PC-3 (cell line): ENCODE measurements around the gene AKR1C1. TPM values are rescaled to one million over a fixed set of nuclear protein-coding genes. Genes with fewer than 3 reads are reported as not detected.
"Not testable (repeated sequence)": the region's sequence is repeated elsewhere in the genome, so short reads cannot be mapped to it uniquely, and the experiment has no call there.

Experiments
- ATAC-seq: fragments of 200-7000 bp; cut with Tn5 transposase; 2 replicates; pipeline ENCODE4 v1.9.1; 2020; ENCODE audit warnings: mild to moderate bottlenecking, moderate library complexity
- BruUV-seq: library from RNA; stranded (reverse); fragments of 400-500 nt; replicated peaks from 2 replicates; lab custom pipeline; 2021; lab: Mats Ljungman, UMichigan
- CTCF ChIA-PET: fragments of 300-600 bp; sonication (Branson Sonifier 250); formaldehyde crosslinking; loops from one replicate; lab custom pipeline; 2022; ENCODE audit warnings: antibody characterized with exemption; lab: Charles Lee
- POLR2A ChIA-PET: fragments of 300-600 bp; sonication (Branson Sonifier 250); formaldehyde crosslinking; loops from one replicate; lab custom pipeline; 2022; ENCODE audit warnings: antibody characterized with exemption; ENCODE audit not compliant: unreplicated experiment; lab: Charles Lee
- DNase-seq: peaks from one replicate; pipeline ENCODE4 v3.0.0-alpha.2; 2015
- H2AFZ ChIP-seq: fragments of 300-600 bp; sonication (generic); 2 replicates; pipeline ENCODE4 v1.6.0; 2016; ENCODE audit warnings: antibody characterized with exemption, low read length
- H3F3A ChIP-seq: fragments of 300-600 bp; sonication (generic); one replicate; pipeline ENCODE4 v1.6.0; 2017; ENCODE audit warnings: antibody characterized with exemption, low read length, control low read depth, mild to moderate bottlenecking; ENCODE audit not compliant: unreplicated experiment
- H3K27ac ChIP-seq: fragments of 300-600 bp; sonication (generic); 2 replicates; pipeline ENCODE4 v1.5.1; 2016; ENCODE audit warnings: mild to moderate bottlenecking, low read length
- H3K27me3 ChIP-seq: fragments of 300-600 bp; sonication (generic); 2 replicates; pipeline ENCODE4 v1.6.1; 2016; ENCODE audit warnings: low read length, mixed read lengths
- H3K36me3 ChIP-seq: fragments of 300-600 bp; sonication (generic); 2 replicates; pipeline ENCODE4 v1.6.1; 2016; ENCODE audit warnings: low read depth, mixed run types, low read length, mixed read lengths
- H3K4me1 ChIP-seq: fragments of 300-600 bp; sonication (generic); 2 replicates; pipeline ENCODE4 v1.5.1; 2016; ENCODE audit warnings: low read length; ENCODE audit not compliant: insufficient read depth
- H3K4me2 ChIP-seq: fragments of 300-600 bp; sonication (generic); 2 replicates; pipeline ENCODE4 v1.6.0; 2016; ENCODE audit warnings: low read length
- H3K4me3 ChIP-seq: fragments of 300-600 bp; sonication (generic); 2 replicates; pipeline ENCODE4 v1.5.1; 2016; ENCODE audit warnings: mild to moderate bottlenecking, low read length, mixed read lengths
- H3K79me2 ChIP-seq: fragments of 300-600 bp; sonication (generic); 2 replicates; pipeline ENCODE4 v1.6.1; 2017; ENCODE audit warnings: low read length, mixed read lengths
- H3K9ac ChIP-seq: fragments of 300-600 bp; sonication (generic); 2 replicates; pipeline ENCODE4 v1.6.0; 2016; ENCODE audit warnings: mild to moderate bottlenecking, low read length
- H3K9me2 ChIP-seq: fragments of 300-600 bp; sonication (generic); replicated peaks from 2 replicates; pipeline ENCODE4 v1.6.1; 2016; ENCODE audit warnings: mixed run types, low read length, mixed read lengths
- H3K9me3 ChIP-seq: fragments of 300-600 bp; sonication (generic); 2 replicates; pipeline ENCODE4 v1.6.1; 2016; ENCODE audit warnings: low read length, mixed read lengths
- H4K20me1 ChIP-seq: fragments of 300-600 bp; sonication (generic); 2 replicates; pipeline ENCODE4 v1.6.1; 2016; ENCODE audit warnings: low read length, mixed read lengths
- EZH2 ChIP-seq: fragments of 300-600 bp; sonication (generic); IDR thresholded peaks from one replicate; pipeline ENCODE4 v1.6.1; 2017; ENCODE audit warnings: antibody characterized with exemption, mild to moderate bottlenecking, low read length; ENCODE audit not compliant: unreplicated experiment
- EZH2phosphoT487 ChIP-seq: fragments of 300-600 bp; sonication (generic); IDR thresholded peaks from 2 replicates; pipeline ENCODE4 v1.6.1; 2018; ENCODE audit warnings: mild to moderate bottlenecking, antibody characterized with exemption, low read length, borderline replicate concordance
- intact Hi-C: fragments of 100-400 bp; cut with micrococcal nuclease; formaldehyde crosslinking; loops from 2 replicates; pipeline ENCODE4 v1.9.0; 2023
- total RNA-seq: library from RNA; depleted of rRNA; stranded (reverse); fragments of >200 nt; gene quantifications from 2 replicates; pipeline ENCODE4 v1.2.3, GENCODE V29; 2014
- TF ChIP-seq, protein P1 (sequence below): fragments of 300-600 bp; sonication (generic); conservative IDR thresholded peaks from 2 replicates; pipeline ENCODE4 v1.5.1; 2017; ENCODE audit warnings: antibody characterized with exemption, low read depth, mild to moderate bottlenecking, low read length

AKR1C1 gene
- total RNA-seq, 1 experiment from 2014 or later, result 3.2 TPM

- no TSS peak for BruUV-seq
These were observed 45.0 kb upstream of the AKR1C1 start for GRCh38 chr10:4918236-4918635.

GRCh38 chr10:4924482-4924881 is 38.7 kb upstream of the AKR1C1 start:
- BruUV-seq, H3K27me3 ChIP-seq, H3K4me2 ChIP-seq, H3K4me3 ChIP-seq, CTCF ChIA-PET, intact Hi-C loops, DNase-seq, H3K4me1 ChIP-seq, H3K9me3 ChIP-seq, H3K9me2 ChIP-seq, H3K36me3 ChIP-seq, POLR2A ChIA-PET, H4K20me1 ChIP-seq, H2AFZ ChIP-seq, H3F3A ChIP-seq, H3K27ac ChIP-seq, H3K79me2 ChIP-seq, ATAC-seq, H3K9ac ChIP-seq: not testable (repeated sequence)

More at GRCh38 chr10:4918236-4918635, 45.0 kb upstream of the AKR1C1 start:
- Histone ChIP-seq H4K20me1 (no peaks in the 10 kb centered on the region), H3K4me2 (no peak overlapping the region), H3K27ac (no peak overlapping the region), H3K4me3 (no peak overlapping the region), H3K9me3 (no peaks in the 10 kb centered on the region), H3K9ac (no peak overlapping the region), H3K4me1 (no peaks in the 10 kb centered on the region), H3K27me3 (no peaks in the 10 kb centered on the region), H3K9me2 (no peaks in the 10 kb centered on the region), H3K79me2 (no peaks in the 10 kb centered on the region), H2AFZ (no peak overlapping the region), H3K36me3 (no peaks in the 10 kb centered on the region), H3F3A (no peaks in the 10 kb centered on the region)
- intact Hi-C loops, result no loop called here
- ATAC-seq, result no peak
- CTCF ChIA-PET, result no interaction called here
- DNase-seq, result no peak
- TF ChIP-seq EZH2 (no peak), EZH2phosphoT487 (no peak)
- TF ChIP-seq, protein P1, sequence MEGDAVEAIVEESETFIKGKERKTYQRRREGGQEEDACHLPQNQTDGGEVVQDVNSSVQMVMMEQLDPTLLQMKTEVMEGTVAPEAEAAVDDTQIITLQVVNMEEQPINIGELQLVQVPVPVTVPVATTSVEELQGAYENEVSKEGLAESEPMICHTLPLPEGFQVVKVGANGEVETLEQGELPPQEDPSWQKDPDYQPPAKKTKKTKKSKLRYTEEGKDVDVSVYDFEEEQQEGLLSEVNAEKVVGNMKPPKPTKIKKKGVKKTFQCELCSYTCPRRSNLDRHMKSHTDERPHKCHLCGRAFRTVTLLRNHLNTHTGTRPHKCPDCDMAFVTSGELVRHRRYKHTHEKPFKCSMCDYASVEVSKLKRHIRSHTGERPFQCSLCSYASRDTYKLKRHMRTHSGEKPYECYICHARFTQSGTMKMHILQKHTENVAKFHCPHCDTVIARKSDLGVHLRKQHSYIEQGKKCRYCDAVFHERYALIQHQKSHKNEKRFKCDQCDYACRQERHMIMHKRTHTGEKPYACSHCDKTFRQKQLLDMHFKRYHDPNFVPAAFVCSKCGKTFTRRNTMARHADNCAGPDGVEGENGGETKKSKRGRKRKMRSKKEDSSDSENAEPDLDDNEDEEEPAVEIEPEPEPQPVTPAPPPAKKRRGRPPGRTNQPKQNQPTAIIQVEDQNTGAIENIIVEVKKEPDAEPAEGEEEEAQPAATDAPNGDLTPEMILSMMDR, result no peak
- POLR2A ChIA-PET, result no interaction called here

- no peaks in the 10 kb centered on the region for H3K9me3 ChIP-seq
- TF ChIP-seq, protein P1, result no peak
- TF ChIP-seq EZH2, result no peak
- no peak for TF ChIP-seq EZH2phosphoT487
- H3K4me3 ChIP-seq, result no peak overlapping the region
- ATAC-seq, result no peak
- no peaks in the 10 kb centered on the region for H3F3A ChIP-seq
- POLR2A ChIA-PET, result no interaction called here
- no peak overlapping the region for H2AFZ ChIP-seq
- H3K4me1 ChIP-seq, result no peaks in the 10 kb centered on the region
- no TSS peak for BruUV-seq
- H3K27me3 ChIP-seq, result no peaks in the 10 kb centered on the region
- no peaks in the 10 kb centered on the region for H3K36me3 ChIP-seq
- CTCF ChIA-PET, result interaction anchor here (0.7 kb wide), 1 partner anchor 56 kb away, joined by 4 read pairs; no protein-coding TSS in a partner anchor
- DNase-seq, result no peak
- intact Hi-C loops, result no loop called here
- no peaks in the 10 kb centered on the region for H3K9me2 ChIP-seq
- no peak overlapping the region for H3K9ac ChIP-seq
- H4K20me1 ChIP-seq, result no peaks in the 10 kb centered on the region
- no peak overlapping the region for H3K27ac ChIP-seq
- no peaks in the 10 kb centered on the region for H3K79me2 ChIP-seq
- no peak overlapping the region for H3K4me2 ChIP-seq
These were observed 36.8 kb upstream of the AKR1C1 start for GRCh38 chr10:4926400-4926799.
